NCI-H2081 treated with DMSO at 0.1 percent for 48 hours (cell line): ENCODE results near the gene VCP.
A peak's percentile ranks its signal among the peaks of the same experiment; 100 is the strongest.

ENCODE experiments used
- DNase-seq: peaks from one replicate; lab custom pipeline; 2025; lab: John Stamatoyannopoulos, UW

Gene VCP

DNA sequence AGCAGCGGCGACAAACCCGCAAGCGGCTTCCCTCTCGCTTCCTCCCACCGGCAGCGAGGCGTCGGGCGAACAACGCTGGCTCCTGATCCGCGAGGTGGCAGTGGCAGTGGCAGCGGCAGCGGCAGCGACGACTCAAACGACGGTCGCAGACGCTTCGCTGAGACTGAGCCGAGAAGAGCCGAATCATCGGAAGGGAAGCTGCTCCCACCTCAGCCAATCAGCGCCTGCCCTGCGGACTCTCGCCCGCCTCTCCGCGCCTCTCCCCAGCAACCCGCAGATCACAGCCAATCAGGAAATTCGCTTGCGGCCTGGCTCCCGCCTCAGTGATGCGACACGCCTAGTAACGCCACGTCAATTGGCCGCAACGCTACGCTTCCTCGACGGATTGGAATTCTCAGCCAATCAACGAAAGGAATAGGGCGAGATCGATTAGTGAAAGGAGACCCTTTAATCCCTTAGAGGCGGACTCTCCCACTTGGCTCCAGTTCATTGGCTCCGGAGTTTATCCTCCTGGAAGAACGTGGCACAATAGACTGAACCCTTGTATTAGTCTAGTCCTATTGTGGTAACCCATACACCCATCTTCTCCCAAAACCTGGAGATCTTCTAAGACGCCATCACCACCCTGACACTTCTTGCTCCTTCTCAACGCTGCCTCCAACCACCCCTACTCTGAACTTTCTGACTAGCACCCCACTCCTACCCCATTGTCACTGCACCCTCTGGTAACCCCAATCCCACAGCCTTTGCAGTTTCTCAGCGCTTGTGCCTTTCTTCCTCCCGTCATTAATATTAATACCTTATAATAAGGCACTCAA, at the start of gene VCP:
Gene VCP (minus strand): TSS at position 165 of the 818 bp plus-strand sequence. CDS start 272 bp downstream, outside the sequence.
- peak; percentile 98 for DNase-seq

DNA sequence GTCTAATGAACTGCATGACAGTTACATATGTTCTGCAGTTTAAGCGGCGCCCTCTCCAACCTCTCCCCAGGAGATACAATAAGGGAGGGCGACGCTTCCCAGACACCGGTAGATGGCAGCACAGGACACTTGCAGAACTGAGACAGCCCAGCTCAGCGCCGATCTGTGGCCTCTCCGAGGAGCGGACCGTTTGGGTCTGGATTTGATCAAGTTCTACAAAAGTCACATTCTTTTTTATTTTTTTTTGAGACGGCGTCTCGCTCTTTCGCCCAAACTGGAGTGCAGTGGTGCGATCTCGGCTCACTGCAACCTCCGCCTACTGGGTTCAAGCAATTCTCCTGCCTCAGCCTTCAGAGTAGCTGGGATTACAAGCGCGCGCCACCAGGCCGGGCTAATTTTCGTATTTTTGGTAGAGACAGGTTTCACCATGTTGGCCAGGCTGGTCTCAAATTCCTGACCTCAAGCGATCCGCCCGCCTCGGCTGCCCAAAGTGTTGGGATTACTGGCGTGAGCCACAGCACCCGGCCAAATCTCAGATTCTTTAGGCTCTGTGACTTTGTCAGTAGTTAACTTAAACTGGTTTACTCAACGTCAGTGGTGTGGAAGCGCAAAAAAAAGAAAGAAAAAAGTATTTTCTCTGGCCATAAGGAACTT, 44.6 kb upstream of the VCP start:
- peak; percentile 67 for DNase-seq

DNA sequence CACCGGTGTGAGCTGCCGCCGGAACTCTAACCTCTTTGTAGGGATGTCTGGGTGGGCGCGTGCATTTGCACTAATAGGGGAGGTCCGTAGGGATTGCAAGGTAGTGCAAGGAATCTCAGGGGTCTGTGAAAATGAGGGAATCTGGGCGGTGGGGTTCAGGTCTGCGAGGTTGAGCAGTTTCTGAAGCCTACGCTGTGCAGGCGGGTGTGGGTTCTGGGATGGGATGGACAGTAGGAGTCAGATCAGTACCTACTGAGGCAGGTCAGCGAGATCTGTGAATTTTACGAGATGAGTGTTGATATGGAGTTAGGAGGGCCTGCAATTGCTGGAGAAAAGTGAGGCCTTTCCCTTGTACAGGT, 44.1 kb upstream of the VCP start:
- no peak for DNase-seq

DNA sequence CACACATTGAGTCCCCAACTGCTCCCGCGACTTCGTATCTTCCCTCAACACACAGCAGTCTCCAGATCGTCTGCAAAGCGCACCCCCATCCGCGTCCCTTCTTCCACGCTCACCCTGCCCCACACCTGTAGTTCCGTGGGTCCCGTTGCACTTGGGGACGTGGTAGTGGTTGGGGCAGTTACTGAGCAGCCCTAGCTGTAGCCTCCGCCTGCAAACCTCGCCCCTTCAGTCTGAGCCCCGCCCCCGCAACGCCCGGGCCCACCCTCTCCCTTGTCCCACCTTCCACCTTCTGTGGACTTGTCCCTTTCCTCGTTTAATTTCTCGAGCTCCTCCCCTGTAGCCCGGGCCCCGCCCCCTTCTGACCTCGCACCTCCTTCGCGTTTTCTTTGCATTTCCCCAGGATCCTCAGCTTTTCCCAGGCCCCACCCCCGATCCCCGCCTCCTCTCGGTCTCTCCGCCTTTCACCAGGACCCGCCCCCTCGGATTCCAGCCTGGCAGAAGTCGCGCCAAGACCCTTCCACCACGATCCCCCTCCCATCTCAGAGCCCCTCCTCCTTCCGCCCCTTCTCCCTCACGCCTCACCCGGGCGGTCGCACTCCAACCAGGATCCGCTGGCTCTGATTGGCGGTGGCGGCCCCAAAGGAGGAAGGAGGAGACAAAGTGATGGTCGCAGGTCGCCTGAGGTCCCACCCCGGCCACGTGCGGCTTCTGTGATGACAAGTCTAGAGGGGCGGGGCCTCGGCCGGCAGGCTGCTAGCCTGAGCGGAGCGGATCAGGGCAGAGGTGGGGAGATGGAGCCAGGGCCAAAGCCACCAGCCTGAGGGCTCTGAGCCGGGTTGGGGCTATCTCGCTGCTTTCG, 43.5 kb upstream of the VCP start, which contains the start of gene ATOSB:
Gene ATOSB (minus strand): TSS at position 183 of the 859 bp plus-strand sequence. CDS start 7,588 bp downstream, outside the sequence.
- DNase-seq = peak; percentile 51

DNA sequence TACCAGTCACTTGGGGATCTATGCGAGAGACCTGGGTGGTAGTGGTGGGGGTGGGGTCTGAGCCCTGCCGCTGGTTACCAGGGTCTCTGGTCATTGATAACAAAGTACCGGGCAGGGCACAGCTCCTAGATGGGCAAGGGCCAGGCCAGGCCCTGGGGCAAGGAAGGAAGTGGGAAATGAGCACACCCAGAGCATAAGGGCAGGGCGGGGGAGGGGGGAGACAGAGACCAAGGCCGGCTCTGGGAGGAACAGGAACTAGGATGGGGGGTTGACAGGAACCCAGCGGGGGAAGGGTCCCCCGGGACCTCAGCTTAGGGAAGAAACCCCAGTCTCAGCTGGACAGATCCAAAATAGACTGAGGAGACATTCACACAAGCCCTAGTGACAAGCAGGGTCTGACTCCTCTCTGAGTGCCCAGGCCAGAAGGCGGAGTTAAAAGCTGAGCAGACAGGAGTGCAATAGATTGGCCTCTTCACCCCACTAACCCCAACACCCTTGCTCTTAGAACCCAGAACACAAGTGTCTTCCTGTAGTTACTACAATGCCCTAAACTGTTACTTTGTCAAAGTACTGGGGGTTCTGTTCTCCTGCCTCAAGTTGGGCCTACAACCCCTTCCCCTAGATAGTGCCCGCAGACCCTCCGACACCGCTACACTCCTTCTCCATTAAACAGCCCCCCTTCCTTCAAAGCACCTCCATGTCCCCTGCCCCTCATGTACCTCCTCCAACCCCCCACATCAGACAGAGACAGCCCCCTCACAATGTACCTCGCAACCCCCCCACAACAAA, 42.6 kb upstream of the VCP start:
- DNase-seq = no peak

DNA sequence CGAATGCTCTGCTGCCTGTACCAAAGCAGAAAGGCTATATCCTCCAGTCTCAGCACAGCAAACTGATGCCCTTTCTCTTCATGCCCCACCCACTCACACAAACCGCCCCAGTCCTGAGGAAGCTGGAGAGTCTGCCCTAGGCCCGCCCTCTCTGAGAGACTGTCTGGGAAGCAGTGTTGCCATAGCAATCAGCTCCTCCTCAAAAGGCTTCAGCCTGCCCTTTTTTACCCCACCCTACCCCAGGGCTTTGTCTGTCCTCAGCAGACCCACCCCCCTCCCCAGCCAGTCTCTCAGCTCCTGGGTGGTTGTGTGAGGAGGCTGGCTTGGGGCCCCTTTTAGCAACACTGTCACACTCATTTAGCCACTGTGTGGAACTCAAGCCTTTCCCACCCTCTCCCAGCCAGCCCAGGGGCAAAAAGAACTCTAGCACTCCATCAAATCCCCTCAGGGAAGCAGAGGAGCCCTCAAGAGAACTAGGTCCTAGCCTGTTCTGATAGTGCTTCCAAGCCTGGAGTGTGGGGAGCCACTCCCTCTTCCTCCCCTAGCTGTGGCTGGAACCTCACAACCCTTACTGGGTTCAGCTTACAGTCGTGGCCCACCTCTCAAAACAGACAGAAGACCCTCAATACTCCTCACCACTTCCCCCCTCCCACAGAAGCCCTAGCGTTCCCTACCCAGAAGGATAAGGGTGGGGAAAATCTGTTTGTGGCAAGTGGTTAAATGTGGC, 41.9 kb upstream of the VCP start:
- no peak for DNase-seq

DNA sequence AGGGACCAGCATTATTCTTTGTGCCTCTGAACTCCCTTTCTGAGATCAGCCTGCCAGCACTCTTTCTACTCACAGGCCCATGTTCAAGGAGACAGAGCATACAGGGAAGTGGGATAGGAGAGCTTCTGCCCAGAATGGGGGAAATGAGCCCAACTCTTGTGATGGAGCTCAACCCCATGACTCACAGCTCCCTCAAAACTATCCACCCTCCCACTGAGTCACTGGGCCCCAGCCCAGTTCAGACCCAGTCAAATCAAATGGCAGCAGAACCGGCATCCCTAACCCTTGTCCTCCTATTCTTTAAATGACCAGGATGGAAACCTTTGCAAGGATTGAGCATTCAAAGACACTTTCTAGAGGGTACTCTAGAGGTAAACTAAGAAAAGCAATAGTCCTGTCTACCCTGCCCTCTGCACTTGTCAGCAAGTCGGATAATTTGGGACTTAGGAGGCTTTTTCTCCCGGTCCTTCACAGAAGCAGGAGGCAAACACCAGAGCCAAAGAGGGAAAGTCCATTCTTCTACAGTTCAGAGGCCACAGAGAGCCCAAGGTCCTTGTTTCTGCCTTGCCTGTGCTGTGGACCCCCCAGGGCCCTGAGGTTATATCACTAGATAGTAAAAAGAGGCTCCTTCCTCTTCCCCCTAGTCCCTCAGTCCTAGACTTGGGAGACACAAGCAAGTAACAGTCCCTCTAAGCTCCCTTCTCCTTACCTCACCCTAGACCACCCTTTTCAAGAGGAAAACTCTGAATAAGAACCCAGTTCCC, 40.0 kb upstream of the VCP start:
- DNase-seq = no peak

DNA sequence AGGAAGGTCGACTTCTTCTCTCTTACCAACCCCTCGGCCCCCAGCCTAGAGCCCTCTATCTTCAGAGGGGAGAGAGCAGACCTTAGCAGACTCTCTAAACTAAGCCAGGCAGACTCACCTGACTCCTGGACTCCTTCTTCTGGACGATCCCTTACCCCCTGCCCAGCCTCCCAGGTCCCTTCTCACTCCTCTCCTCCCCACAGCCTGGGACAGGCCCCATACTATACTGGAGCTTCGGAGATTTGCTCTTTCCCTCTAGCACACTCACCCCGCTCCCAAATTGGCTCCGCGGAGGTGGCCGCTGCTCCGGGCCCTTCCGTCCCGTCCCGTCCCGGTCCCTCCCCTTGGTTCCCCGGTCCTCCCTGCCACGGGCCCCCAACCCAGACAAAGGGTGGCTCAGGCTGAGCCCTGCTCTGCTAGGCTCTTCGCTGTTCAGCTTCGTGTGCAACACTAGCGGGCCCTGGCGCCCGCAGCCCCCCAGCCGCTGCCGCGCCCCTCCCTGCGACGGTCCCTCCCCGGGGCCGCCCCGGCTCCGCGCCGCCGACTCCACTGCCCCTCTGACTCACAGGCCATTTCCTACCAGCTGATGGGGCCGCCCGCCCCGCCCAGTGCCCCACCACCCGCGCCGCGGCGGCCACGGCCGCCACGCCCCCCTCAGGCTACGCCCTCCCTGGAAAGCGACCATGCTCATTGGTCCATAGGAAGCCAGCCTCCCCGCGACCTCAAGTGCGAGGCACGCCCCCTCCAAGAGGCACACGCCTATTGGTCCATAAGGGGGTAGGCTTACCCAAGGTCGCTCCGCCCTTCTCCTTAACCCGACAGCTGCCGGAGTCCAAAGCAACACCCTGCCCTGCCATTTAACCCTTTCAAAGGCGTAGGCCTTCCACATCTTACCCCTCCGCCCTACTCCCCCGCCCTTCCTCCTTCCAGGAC, 38.8 kb upstream of the VCP start:
- peak; percentile 84 for DNase-seq

DNA sequence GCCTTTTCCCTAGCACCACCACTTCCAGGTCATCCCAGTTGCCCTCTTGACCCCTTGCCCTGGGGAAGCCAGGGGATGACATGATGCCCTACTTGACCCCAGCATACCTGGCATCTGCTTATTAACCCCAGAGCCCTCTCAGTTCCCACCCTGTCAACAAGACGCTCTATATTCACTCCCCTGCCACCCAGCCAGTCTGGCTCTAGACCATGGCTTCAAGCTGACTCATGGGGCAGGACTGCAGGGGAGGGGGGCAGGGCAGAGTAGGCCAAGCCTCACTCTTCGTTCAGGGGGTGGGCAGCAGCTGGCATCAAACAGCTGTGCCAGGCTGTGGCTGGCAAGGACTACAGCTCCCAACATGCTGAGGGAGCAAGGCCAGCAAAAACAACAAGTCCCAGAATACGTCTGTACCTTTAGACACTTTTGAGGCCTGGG, 37.9 kb upstream of the VCP start:
- DNase-seq = no peak

DNA sequence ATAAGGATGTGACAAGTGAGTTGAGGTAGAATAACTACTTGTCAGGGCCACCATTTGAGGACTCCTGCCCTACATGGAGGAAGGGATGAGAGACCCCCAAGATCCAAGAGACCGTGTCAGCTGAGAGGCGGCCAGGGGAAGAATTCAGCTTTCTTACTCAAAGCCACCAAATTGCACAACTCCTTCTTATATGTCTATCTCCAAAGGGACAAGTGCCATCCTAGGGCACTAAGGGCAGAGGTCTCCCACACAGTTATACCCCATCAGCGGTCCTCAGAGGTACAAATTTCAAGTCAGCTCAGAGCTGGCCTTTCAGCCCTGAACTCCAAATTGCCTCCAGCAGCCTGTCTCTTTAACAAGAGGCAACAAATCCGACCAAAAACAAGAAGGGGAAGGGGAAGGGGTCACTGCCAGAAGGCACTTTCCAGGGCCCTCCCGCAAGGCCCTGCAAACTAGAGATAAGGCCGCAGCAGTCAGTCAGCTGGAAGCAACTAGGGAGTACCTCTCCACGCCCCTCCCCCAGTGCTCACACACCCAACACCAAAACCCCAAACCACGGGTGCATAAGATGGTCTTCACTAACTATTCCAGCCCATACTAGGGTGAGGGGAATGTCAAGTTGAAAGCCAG, 36.6 kb upstream of the VCP start:
- DNase-seq = no peak

DNA sequence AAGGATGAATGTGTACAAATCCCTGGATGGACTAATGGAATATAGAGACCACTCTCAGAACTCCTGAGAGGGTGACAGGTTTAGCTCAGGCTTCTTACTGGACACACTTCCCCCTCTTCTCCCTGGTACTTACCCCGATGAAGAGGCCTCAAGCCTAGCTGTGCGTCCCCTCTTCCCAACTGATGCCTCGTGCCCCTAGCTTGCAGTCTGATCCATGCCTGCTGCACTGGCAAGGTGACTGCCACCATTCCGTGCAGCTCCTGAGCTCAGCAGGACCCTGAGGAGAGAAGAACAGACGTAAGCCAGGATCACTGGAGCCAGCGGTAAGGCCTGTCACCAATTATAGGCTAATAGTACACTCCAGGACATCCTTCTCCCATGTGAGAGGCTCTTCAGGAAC, 36.0 kb upstream of the VCP start:
- DNase-seq = no peak

DNA sequence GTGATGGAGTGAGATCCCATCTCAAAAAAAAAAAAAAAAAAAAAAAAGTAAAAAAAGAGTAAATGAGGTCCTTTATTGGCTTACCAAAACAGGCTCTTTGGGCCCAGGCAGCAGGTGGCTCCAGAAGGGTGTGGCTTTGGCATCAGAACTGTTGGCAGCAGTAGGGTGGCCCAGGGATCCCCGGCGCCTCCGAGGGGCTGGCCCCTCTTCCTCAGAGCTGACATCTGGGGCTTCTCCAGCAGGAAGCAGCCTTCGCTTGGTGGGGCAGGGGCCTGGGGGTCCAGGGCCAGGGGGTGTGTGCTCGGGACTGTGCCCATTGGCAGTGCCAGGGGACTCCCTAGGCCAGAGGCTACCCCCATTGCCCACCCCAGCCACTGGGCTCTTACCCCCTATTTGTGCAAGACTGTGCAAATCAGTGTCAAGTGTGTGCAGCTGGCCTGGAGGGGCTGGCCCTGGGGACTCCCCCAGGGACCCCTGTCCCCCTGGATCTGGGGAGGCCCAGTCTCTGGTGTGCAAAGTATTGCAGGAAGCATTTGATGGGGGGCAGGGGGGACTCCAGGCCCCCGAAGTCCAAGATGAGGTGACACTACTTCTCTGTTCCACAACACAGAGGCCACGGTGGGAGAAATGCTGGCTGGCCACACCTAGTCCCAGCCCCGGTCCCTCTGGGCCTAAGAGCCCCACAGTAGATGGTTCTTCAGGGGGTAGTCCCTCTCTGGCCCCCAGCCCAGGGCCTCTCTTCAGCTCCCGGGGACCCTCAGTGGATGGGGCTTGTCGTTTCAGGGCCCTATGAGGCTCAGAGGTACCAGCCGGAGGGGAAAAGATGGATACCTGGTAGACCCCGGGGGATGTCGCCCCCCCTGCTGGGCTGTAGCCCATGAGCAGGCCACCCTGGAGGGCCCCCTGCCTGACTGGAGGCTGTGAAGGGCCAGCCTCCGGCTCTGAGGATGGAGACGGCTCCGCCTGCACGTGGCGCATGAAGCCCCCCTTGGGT, 35.2 kb upstream of the VCP start:
- DNase-seq = no peak

DNA sequence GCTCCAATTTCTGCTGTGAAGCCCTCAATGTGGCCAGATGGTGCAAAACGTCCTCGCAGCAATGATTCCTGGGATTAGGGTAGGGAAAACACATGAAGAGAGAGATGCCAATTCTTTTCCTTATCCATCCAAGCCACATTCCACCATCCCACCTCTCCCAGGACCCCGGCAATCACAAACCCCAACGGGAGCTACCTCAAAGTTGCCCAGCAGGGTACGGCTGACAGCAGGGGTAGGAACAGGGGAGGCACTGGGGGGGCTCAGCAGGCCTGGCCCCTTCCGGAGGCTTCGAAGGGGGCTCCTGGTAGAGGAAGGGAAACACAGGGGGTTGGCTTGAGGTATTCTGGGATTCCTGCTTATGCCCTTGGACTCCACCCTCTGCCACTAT, 33.9 kb upstream of the VCP start:
- no peak for DNase-seq

DNA sequence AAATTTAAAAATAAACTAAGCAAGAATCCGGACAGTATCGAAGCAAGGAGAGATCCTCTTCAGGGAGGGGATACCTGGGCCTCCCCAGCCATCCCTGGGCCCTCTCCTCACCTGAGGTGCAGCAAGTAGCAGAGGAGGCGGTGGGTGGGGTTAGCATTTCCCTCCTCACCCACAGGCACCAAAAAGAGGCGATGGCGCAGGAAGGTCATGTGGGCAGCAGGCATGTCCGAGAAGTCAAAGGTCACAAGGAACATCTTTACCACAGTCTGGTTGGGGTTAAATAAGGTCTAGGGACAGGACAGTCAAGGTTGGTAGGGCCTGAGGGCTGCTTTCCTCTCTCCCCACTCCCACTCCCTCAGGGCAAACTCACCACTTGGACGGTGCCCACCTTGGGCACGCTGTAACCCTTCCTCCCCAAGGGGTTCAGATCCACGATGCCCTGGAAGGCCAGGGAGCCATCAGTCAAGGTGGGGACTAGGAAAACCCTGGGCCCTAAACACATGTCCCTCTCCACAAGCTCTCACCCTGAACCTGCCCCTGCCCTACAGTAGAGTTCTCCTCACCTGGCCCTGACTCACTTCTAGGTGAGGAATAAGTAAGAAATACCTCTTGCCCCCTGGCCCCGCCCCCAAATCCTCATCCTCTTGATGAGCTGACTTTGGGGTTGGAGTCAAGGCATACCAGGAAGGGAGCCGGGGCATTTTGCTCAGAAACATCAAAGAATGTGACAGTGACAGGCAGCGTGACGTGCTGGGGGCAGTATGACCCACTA, 33.3 kb upstream of the VCP start:
- no peak for DNase-seq

DNA sequence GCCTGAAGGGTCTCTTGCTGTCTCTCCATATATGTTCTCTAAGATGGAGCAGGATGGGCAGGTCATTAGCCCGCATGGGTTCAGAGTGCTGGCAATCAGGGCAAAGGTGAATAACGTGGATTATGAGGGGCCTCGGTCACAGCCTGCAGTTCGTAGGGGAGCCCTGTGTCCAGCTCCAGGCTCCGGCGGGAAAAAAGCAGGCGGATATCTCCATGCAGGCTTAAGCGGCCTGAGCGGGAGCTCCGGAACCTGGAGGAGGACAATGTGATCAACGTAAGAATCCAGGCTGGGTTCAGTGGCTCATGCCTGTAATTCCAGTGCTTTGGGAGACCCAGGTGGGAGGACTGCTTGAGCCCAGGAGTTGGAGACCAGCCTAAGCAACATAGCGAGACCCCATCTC, 32.7 kb upstream of the VCP start:
- DNase-seq = no peak

DNA sequence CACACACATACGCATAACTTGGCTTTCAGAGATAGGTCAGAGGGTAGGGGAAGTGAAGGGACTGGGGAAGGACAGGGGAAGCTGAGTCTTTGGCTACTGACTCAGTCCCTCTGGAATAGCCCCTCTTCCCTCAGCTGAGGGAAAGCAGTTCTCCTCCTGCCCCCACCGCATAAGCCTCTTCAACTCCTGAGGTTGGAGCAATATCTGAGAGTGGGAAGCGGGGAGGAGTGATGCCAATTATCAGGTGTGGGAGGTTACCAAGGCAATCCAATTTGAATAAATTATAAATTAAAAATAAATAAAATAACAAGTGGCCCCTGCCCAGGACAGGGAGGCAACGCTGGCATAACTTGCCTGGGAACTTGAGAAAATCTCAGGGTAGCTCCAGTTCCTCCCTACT, 32.2 kb upstream of the VCP start:
- DNase-seq = no peak
